H1 (cell line): ENCODE data around the gene GTF2IRD1.

ENCODE experiments used
- CBX5 ChIP-seq: fragments of 300-800, 300-1000 bp; sonication (generic); IDR thresholded peaks from 2 replicates; pipeline ENCODE4 v1.7.1; 2016; ENCODE audit warnings: antibody characterized with exemption, low read length, low read depth
- CEBPB ChIP-seq: IDR thresholded peaks from 2 replicates; pipeline ENCODE4 v1.6.1; 2012; ENCODE audit warnings: low read depth, low read length
- CHD2 ChIP-seq: IDR thresholded peaks from 2 replicates; pipeline ENCODE4 v1.6.1; 2012; ENCODE audit warnings: low read length, improper control_type of control experiment
- CTCF ChIP-seq, 3 experiments: IDR thresholded peaks; 1 replicate in 2 of 3; 2 replicates in 1 of 3; pipeline versions ENCODE4 v1.5.1 to v1.6.1; 2011; ENCODE audit warnings: low read length in 3 of 3, mild to moderate bottlenecking in 3 of 3, inconsistent platforms in 2 of 3, low read depth in 1 of 3, moderate library complexity in 1 of 3; ENCODE audit not compliant: insufficient read depth in 1 of 3; ENCODE audit errors: control extremely low read depth in 1 of 3
- E2F6 ChIP-seq: IDR thresholded peaks from 2 replicates; pipeline ENCODE4 v1.6.1; 2012; ENCODE audit warnings: inconsistent platforms
- EGR1 ChIP-seq: IDR thresholded peaks from 2 replicates; pipeline ENCODE4 v1.6.1; 2011; ENCODE audit warnings: low read depth, low read length, borderline replicate concordance
- EP300 ChIP-seq, 2 experiments: IDR thresholded peaks; 1 replicate in 1 of 2; 2 replicates in 1 of 2; pipeline ENCODE4 v1.6.1; 2011 to 2012; ENCODE audit warnings: low read depth in 2 of 2, low read length in 2 of 2, mild to moderate bottlenecking in 2 of 2, borderline replicate concordance in 1 of 2, inconsistent platforms in 1 of 2, moderate library complexity in 1 of 2
- EZH2 ChIP-seq: fragments of 200-600 bp; sonication (generic); IDR thresholded peaks from 2 replicates; pipeline ENCODE4 v1.7.1; 2012; ENCODE audit warnings: low read depth, mild to moderate bottlenecking, moderate library complexity, low read length, inconsistent platforms; ENCODE audit not compliant: severe bottlenecking
- POLR2A ChIP-seq, 2 experiments: IDR thresholded peaks; 1 replicate in 1 of 2; 2 replicates in 1 of 2; pipeline ENCODE4 v1.6.1; 2011; ENCODE audit warnings: low read depth in 2 of 2, low read length in 2 of 2, mild to moderate bottlenecking in 2 of 2; ENCODE audit errors: control extremely low read depth in 1 of 2
- POLR2AphosphoS5 ChIP-seq: IDR thresholded peaks from 2 replicates; pipeline ENCODE4 v1.6.1; 2011; ENCODE audit warnings: low read depth, low read length
- RNF2 ChIP-seq: fragments of 200-900, 300-1000 bp; sonication (generic); IDR thresholded peaks from 2 replicates; pipeline ENCODE4 v1.7.1; 2016; ENCODE audit warnings: borderline replicate concordance, low read depth, mild to moderate bottlenecking, antibody characterized with exemption, low read length; ENCODE audit not compliant: poor library complexity, severe bottlenecking; ENCODE audit errors: missing control alignments
- SP1 ChIP-seq: IDR thresholded peaks from 2 replicates; pipeline ENCODE4 v1.6.1; 2011; ENCODE audit warnings: low read depth, low read length
- ZNF274 ChIP-seq: IDR thresholded peaks from 2 replicates; pipeline ENCODE4 v1.7.0; 2012; ENCODE audit warnings: low read length, borderline replicate concordance; ENCODE audit errors: extremely low read depth

GRCh38 chr7:74464931-74465886 lies 11.5 kb downstream of the GTF2IRD1 start:
- no peak for TF ChIP-seq CTCF (IDR thresholded peaks at IDR 0.05; ENCODE audit: control extremely low read depth in 1 of 3, insufficient read depth in 1 of 3, low read depth in 1 of 3, low read length in 3 of 3)
- no peak for TF ChIP-seq CHD2
- TF ChIP-seq RNF2: no peak
- no peak for TF ChIP-seq ZNF274
- no peak for TF ChIP-seq EGR1
- TF ChIP-seq SP1: no peak
- TF ChIP-seq POLR2A (IDR thresholded peaks at IDR 0.05; ENCODE audit: control extremely low read depth in 1 of 2, low read depth in 2 of 2, low read length in 2 of 2): no peak
- no peak for TF ChIP-seq EZH2
- no peak for TF ChIP-seq E2F6
- TF ChIP-seq POLR2AphosphoS5: no peak
- TF ChIP-seq CBX5: no peak
- TF ChIP-seq EP300 (IDR thresholded peaks at IDR 0.05; ENCODE audit: borderline replicate concordance in 1 of 2, low read depth in 2 of 2, low read length in 2 of 2): no peak
- TF ChIP-seq CEBPB: no peak
